H1 (cell line): Measurements from ENCODE around the gene PROZ.

Experiments
- BRCA1 ChIP-seq: IDR thresholded peaks from 2 replicates; pipeline ENCODE4 v1.6.1; 2012; ENCODE audit warnings: low read depth, low read length, improper control_type of control experiment
- CEBPB ChIP-seq: IDR thresholded peaks from 2 replicates; pipeline ENCODE4 v1.6.1; 2012; ENCODE audit warnings: low read depth, low read length
- EZH2 ChIP-seq: fragments of 200-600 bp; sonication (generic); IDR thresholded peaks from 2 replicates; pipeline ENCODE4 v1.7.1; 2012; ENCODE audit warnings: low read depth, mild to moderate bottlenecking, moderate library complexity, low read length, inconsistent platforms; ENCODE audit not compliant: severe bottlenecking
- POLR2A ChIP-seq, 2 experiments: IDR thresholded peaks; 1 replicate in 1 of 2; 2 replicates in 1 of 2; pipeline ENCODE4 v1.6.1; 2011; ENCODE audit warnings: low read depth in 2 of 2, low read length in 2 of 2, mild to moderate bottlenecking in 2 of 2; ENCODE audit errors: control extremely low read depth in 1 of 2
- POLR2AphosphoS5 ChIP-seq: IDR thresholded peaks from 2 replicates; pipeline ENCODE4 v1.6.1; 2011; ENCODE audit warnings: low read depth, low read length
- POU5F1 ChIP-seq: IDR thresholded peaks from 2 replicates; pipeline ENCODE4 v1.6.1; 2011; ENCODE audit warnings: low read depth, mild to moderate bottlenecking, low read length, moderate library complexity
- SP4 ChIP-seq: IDR thresholded peaks from 2 replicates; pipeline ENCODE4 v1.6.1; 2012; ENCODE audit warnings: low read length, inconsistent platforms
- TBP ChIP-seq: IDR thresholded peaks from 2 replicates; pipeline ENCODE4 v1.6.1; 2011; ENCODE audit warnings: low read depth, low read length, improper control_type of control experiment
- TCF12 ChIP-seq: IDR thresholded peaks from 2 replicates; pipeline ENCODE4 v1.6.1; 2011; ENCODE audit warnings: low read depth, mild to moderate bottlenecking, low read length
- TEAD4 ChIP-seq: IDR thresholded peaks from 2 replicates; pipeline ENCODE4 v1.6.1; 2012; ENCODE audit warnings: low read depth, low read length, inconsistent platforms, mixed read lengths
- TF ChIP-seq, protein P1 (sequence below), 3 experiments: IDR thresholded peaks; 1 replicate in 2 of 3; 2 replicates in 1 of 3; pipeline versions ENCODE4 v1.5.1 to v1.6.1; 2011; ENCODE audit warnings: low read length in 3 of 3, mild to moderate bottlenecking in 3 of 3, inconsistent platforms in 2 of 3, low read depth in 1 of 3, moderate library complexity in 1 of 3; ENCODE audit not compliant: insufficient read depth in 1 of 3; ENCODE audit errors: control extremely low read depth in 1 of 3
- TF ChIP-seq, protein P2 (sequence below): IDR thresholded peaks from 2 replicates; pipeline ENCODE4 v1.6.1; 2011; ENCODE audit warnings: low read length, improper control_type of control experiment

DNA sequence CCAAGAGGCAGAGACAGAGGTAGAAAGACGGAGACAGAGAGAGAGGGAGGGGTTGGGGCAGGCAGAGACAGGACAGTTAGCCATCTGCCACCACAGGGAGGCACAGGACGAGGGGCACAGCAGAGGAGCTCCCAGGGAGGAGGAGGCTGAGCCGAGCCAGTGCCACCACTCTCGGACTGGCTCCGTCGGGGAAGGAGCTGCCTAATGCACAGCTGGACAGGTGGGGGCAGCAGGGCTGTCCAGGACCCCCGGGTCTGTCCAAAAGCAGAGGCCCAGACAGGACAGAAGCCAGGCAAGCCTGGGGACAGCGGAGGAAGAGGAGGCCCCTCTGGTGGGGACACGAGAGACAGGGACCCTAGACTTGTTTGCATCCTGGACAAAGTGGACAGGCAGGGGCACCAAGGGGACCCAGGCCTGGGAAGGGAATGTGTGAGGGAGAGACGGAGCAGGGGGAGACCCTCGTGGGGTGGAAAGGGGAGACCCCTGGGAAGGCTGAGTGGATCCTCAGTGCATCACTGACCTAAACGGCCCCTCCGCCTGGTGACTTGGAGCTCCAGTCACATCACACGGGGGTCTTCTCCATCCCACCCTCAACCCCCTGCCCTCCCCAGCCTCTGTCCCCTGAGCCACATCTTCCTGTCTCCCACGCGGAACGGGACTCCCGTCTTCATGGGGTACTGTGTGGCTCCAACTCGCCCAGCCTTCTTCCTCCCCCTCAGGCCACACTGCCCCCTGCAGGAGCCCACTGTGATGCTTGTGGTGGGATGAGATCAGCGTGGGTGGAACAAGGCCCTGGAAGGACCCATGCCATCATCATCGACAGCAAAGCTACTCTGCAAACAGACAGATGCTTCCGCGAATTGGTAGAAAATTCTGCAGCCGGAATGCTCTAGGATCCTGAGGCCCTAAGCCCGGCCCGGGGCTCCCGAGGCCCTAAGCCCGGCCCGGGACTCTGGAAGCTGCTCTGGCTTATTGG lies 34.9 kb upstream of the PROZ start:
- TF ChIP-seq CEBPB, result no peak
- TF ChIP-seq, protein P1, sequence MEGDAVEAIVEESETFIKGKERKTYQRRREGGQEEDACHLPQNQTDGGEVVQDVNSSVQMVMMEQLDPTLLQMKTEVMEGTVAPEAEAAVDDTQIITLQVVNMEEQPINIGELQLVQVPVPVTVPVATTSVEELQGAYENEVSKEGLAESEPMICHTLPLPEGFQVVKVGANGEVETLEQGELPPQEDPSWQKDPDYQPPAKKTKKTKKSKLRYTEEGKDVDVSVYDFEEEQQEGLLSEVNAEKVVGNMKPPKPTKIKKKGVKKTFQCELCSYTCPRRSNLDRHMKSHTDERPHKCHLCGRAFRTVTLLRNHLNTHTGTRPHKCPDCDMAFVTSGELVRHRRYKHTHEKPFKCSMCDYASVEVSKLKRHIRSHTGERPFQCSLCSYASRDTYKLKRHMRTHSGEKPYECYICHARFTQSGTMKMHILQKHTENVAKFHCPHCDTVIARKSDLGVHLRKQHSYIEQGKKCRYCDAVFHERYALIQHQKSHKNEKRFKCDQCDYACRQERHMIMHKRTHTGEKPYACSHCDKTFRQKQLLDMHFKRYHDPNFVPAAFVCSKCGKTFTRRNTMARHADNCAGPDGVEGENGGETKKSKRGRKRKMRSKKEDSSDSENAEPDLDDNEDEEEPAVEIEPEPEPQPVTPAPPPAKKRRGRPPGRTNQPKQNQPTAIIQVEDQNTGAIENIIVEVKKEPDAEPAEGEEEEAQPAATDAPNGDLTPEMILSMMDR (IDR thresholded peaks at IDR 0.05; ENCODE audit: control extremely low read depth in 1 of 3, insufficient read depth in 1 of 3, low read depth in 1 of 3, low read length in 3 of 3), result peak in 2 of 3 experiments; percentile 41 to 52; a peak in 2 of 4 replicates
- TF ChIP-seq POLR2AphosphoS5, result no peak
- TF ChIP-seq POLR2A (IDR thresholded peaks at IDR 0.05; ENCODE audit: control extremely low read depth in 1 of 2, low read depth in 2 of 2, low read length in 2 of 2), result no peak
- no peak for TF ChIP-seq EZH2
- TF ChIP-seq TCF12, result no peak
- no peak for TF ChIP-seq TEAD4
- no peak for TF ChIP-seq TBP
- TF ChIP-seq, protein P2, sequence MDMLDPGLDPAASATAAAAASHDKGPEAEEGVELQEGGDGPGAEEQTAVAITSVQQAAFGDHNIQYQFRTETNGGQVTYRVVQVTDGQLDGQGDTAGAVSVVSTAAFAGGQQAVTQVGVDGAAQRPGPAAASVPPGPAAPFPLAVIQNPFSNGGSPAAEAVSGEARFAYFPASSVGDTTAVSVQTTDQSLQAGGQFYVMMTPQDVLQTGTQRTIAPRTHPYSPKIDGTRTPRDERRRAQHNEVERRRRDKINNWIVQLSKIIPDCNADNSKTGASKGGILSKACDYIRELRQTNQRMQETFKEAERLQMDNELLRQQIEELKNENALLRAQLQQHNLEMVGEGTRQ, result no peak
- TF ChIP-seq POU5F1, result no peak
- TF ChIP-seq SP4, result no peak
- no peak for TF ChIP-seq BRCA1
